A549 (cell line): Measurements from ENCODE around the gene APOL5. TPM values are rescaled to one million over a fixed set of nuclear protein-coding genes. Genes with fewer than 3 reads are reported as not detected.
A peak's percentile ranks its signal among the peaks of the same experiment; 100 is the strongest.

Experiments
- ATAC-seq, 2 experiments: fragments of 200-7000 bp in 1 of 2; fragments of >200 bp in 1 of 2; cut with Nextera tagmentation in 1 of 2; cut with Tn5 transposase in 1 of 2; 3 replicates each; pipeline versions ENCODE4 v1.8.0 to v1.9.1; 2018 to 2020; ENCODE audit warnings: mild to moderate bottlenecking in 1 of 2, moderate library complexity in 1 of 2
- CTCF ChIA-PET: fragments of 300-600 bp; sonication (Branson Sonifier 250); formaldehyde crosslinking; extraction: SDS; loops from one replicate; lab custom pipeline; 2021; ENCODE audit warnings: antibody characterized with exemption, inconsistent platforms; lab: Yijun Ruan, JAX
- POLR2A ChIA-PET: fragments of 350-600 bp; formaldehyde crosslinking; extraction: SDS; loops from one replicate; lab custom pipeline; 2021; ENCODE audit warnings: antibody characterized with exemption, inconsistent platforms; lab: Yijun Ruan, JAX
- DNase-seq, 2 experiments: peaks; one replicate each; pipeline versions ENCODE4 v3.0.0 to v3.0.0-alpha.2; 2011 to 2016; ENCODE audit warnings: low read depth in 1 of 2, low spot score in 1 of 2
- FAIRE-seq: peaks from 2 replicates; lab custom pipeline; 2011; peaks lifted over from hg19 to GRCh38; lab: Jason Lieb, UNC
- H3K27ac ChIP-seq, 2 experiments: fragments of >200 bp; sonication (Bioruptor Twin); formaldehyde crosslinking; 3 replicates each; pipeline ENCODE4 v1.5.1; 2016 to 2017
- H3K4me1 ChIP-seq: fragments of >200 bp; sonication (Bioruptor Twin); formaldehyde crosslinking; 3 replicates; pipeline ENCODE4 v1.6.1; 2016
- H3K4me2 ChIP-seq: fragments of >200 bp; sonication (Bioruptor Twin); formaldehyde crosslinking; 3 replicates; pipeline ENCODE4 v1.6.1; 2016
- H3K4me3 ChIP-seq: fragments of >200 bp; sonication (Bioruptor Twin); formaldehyde crosslinking; 3 replicates; pipeline ENCODE4 v1.5.1; 2016
- H3K9me3 ChIP-seq: fragments of >200 bp; sonication (Bioruptor Twin); formaldehyde crosslinking; 3 replicates; pipeline ENCODE4 v1.6.1; 2016
- ATOH8 ChIP-seq: fragments of 250-450 bp; sonication (Bioruptor Pico); IDR thresholded peaks from 2 replicates; pipeline ENCODE4 v1.5.0; 2020; ENCODE audit warnings: low read depth, mild to moderate bottlenecking, moderate library complexity
- BHLHE40 ChIP-seq: IDR thresholded peaks from 2 replicates; pipeline ENCODE4 v1.6.1; 2012; ENCODE audit warnings: low read depth, low read length, inconsistent platforms
- CBX8 ChIP-seq: fragments of 200-600 bp; sonication (generic); IDR thresholded peaks from 2 replicates; pipeline ENCODE4 v1.6.1; 2016
- CHD2 ChIP-seq: fragments of 150-350 bp; IDR thresholded peaks from 2 replicates; pipeline ENCODE4 v1.6.1; 2014; ENCODE audit warnings: low read length; ENCODE audit not compliant: partially characterized antibody
- ELK1 ChIP-seq: fragments of 150-350 bp; IDR thresholded peaks from 2 replicates; pipeline ENCODE4 v1.6.1; 2014; ENCODE audit warnings: low read depth, mild to moderate bottlenecking, low read length
- FOXS1 ChIP-seq: fragments of 250-450 bp; sonication (Bioruptor Pico); IDR thresholded peaks from 2 replicates; pipeline ENCODE4 v1.5.0; 2020; ENCODE audit warnings: mild to moderate bottlenecking, moderate library complexity
- HOXB5 ChIP-seq: fragments of 250-450 bp; sonication (Bioruptor Pico); IDR thresholded peaks from 2 replicates; pipeline ENCODE4 v1.5.0; 2020; ENCODE audit warnings: mild to moderate bottlenecking, moderate library complexity
- JUN ChIP-seq, 2 experiments: fragments of >200 bp; sonication (Bioruptor Twin); formaldehyde crosslinking; IDR thresholded peaks; 2 replicates in 1 of 2; 3 replicates in 1 of 2; pipeline ENCODE4 v1.6.1; 2016 to 2017
- MAFK ChIP-seq: fragments of 450-650 bp; IDR thresholded peaks from 2 replicates; pipeline ENCODE4 v1.6.1; 2014; ENCODE audit not compliant: partially characterized antibody
- MAX ChIP-seq: IDR thresholded peaks from 2 replicates; pipeline ENCODE4 v1.6.1; 2012
- MYC ChIP-seq: IDR thresholded peaks from 2 replicates; pipeline ENCODE4 v1.6.1; 2012; ENCODE audit warnings: mild to moderate bottlenecking, inconsistent platforms, low read length, improper control_type of control experiment, borderline replicate concordance
- NR3C1 ChIP-seq: fragments of >200 bp; sonication (Bioruptor Twin); formaldehyde crosslinking; IDR thresholded peaks from 3 replicates; pipeline ENCODE4 v1.6.1; 2017
- PHF8 ChIP-seq: fragments of 200-600 bp; sonication (generic); IDR thresholded peaks from 2 replicates; pipeline ENCODE4 v1.6.1; 2016; ENCODE audit warnings: low read depth, mild to moderate bottlenecking, antibody characterized with exemption, moderate library complexity, borderline replicate concordance
- RAD21 ChIP-seq, 2 experiments: fragments of >200 bp in 1 of 2; sonication (Bioruptor Twin) in 1 of 2; formaldehyde crosslinking in 1 of 2; IDR thresholded peaks in 1 of 2; conservative IDR thresholded peaks in 1 of 2; 2 replicates in 1 of 2; 3 replicates in 1 of 2; pipeline ENCODE4 v1.6.1; 2012 to 2018; ENCODE audit warnings: inconsistent platforms in 1 of 2
- RARB ChIP-seq: fragments of 250-450 bp; sonication (Bioruptor Pico); IDR thresholded peaks from 2 replicates; pipeline ENCODE4 v1.8.0; 2021; ENCODE audit warnings: mild to moderate bottlenecking, moderate library complexity
- SMC3 ChIP-seq: fragments of >200 bp; sonication (Bioruptor Twin); formaldehyde crosslinking; IDR thresholded peaks from 3 replicates; pipeline ENCODE4 v1.6.1; 2018; ENCODE audit warnings: inconsistent platforms
- TFCP2L1 ChIP-seq: fragments of 250-450 bp; sonication (Bioruptor Pico); IDR thresholded peaks from 2 replicates; pipeline ENCODE4 v1.5.0; 2021; ENCODE audit warnings: mild to moderate bottlenecking
- ZFP36 ChIP-seq: fragments of 450-650 bp; IDR thresholded peaks from 2 replicates; pipeline ENCODE4 v1.6.1; 2014; ENCODE audit warnings: borderline replicate concordance; ENCODE audit not compliant: partially characterized antibody
- ZSCAN20 ChIP-seq: fragments of 250-450 bp; sonication (Bioruptor Pico); IDR thresholded peaks from 2 replicates; pipeline ENCODE4 v1.8.0; 2022; ENCODE audit warnings: mild to moderate bottlenecking, moderate library complexity
- WGBS: methylation state at CpG from one replicate; pipeline ENCODE4 v1.1.6; 2017; ENCODE audit errors: missing lambda C conversion rate; 5-methylcytosine and 5-hydroxymethylcytosine counted together
- polyA plus RNA-seq, 4 experiments: library from polyadenylated mRNA; depleted of rRNA in 3 of 4; stranded (reverse); fragments of >200 nt; fragmentation: RNase III in 1 of 4; extraction: RNeasy Plus Mini Kit Qiagen cat#74134 plus additional on column Dnase treatment in 1 of 4; gene quantifications; 2 replicates in 3 of 4; 3 replicates in 1 of 4; pipeline ENCODE4 v1.2.3, GENCODE V29; 2011 to 2017
- TF ChIP-seq, protein P1 (sequence below): fragments of 450-650 bp; IDR thresholded peaks from 2 replicates; pipeline ENCODE4 v1.6.1; 2014; ENCODE audit warnings: antibody characterized with exemption
- TF ChIP-seq, protein P2 (sequence below): fragments of >200 bp; sonication (Bioruptor Twin); formaldehyde crosslinking; IDR thresholded peaks from 2 replicates; pipeline ENCODE4 v1.6.1; 2016
- TF ChIP-seq, protein P3 (sequence below): fragments of >200 bp; sonication (Bioruptor Twin); formaldehyde crosslinking; IDR thresholded peaks from 3 replicates; pipeline ENCODE4 v1.6.1; 2016
- TF ChIP-seq, protein P4 (sequence below): IDR thresholded peaks from 2 replicates; pipeline ENCODE4 v1.6.1; 2012

Gene APOL5
- polyA plus RNA-seq, 2 of the 4 experiments (the other 2 are of a cell fraction): not detected

DNA sequence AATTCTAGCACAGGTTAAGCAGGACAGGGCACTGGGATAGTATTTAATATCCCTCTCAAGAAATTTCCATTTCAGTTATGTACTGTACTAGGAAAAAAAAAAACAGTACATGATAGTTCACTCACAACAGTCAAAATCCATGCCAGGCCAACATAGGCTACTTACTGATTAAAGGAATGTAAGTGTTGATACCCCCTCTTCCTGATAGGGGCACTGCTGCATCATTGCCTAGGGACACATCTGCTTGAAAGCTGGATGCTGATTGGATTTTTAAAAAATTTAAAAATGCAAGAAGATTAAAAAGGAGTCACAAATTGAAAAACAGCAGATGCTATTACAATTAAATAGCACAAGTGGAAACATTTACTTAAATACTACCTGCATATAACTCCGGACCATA, 43.4 kb downstream of the APOL5 start (continued):
- TF ChIP-seq ZFP36 (no peak), RAD21 (conservative IDR thresholded peaks at IDR 0.05 in 1 of 2, IDR thresholded peaks at IDR 0.05 in 1 of 2) (peak; percentile 39 to 58; a peak in 4 of 5 replicates), HOXB5 (CRISPR knock-in tag) (no peak), MAX (no peak)
- TF ChIP-seq, protein P1, sequence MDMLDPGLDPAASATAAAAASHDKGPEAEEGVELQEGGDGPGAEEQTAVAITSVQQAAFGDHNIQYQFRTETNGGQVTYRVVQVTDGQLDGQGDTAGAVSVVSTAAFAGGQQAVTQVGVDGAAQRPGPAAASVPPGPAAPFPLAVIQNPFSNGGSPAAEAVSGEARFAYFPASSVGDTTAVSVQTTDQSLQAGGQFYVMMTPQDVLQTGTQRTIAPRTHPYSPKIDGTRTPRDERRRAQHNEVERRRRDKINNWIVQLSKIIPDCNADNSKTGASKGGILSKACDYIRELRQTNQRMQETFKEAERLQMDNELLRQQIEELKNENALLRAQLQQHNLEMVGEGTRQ: no peak

- ATAC-seq: no peak
Measured at GRCh38 chr22:35766654-35767580, 49.2 kb downstream of the APOL5 start.

GRCh38 chr22:35769974-35770373, 52.3 kb downstream of the APOL5 start:
- H3K27ac ChIP-seq: no peak overlapping the region
- no peaks in the 10 kb centered on the region for H3K4me1 ChIP-seq
- no peak overlapping the region for H3K4me3 ChIP-seq
- no peaks in the 10 kb centered on the region for H3K9me3 ChIP-seq
- CTCF ChIA-PET: interaction anchor here (1.1 kb wide), 1 partner anchor 9 kb away, joined by 3 read pairs; no protein-coding TSS in a partner anchor
- ATAC-seq (no peak), FAIRE-seq (no peak), DNase-seq (no peak)
- POLR2A ChIA-PET: no interaction called here
- TF ChIP-seq MYC (no peak), FOXS1 (CRISPR knock-in tag) (no peak), CHD2 (no peak), JUN (IDR thresholded peaks at IDR 0.05) (no peak), TFCP2L1 (CRISPR knock-in tag) (no peak), CBX8 (no peak), ATOH8 (CRISPR knock-in tag) (no peak), NR3C1 (no peak), RARB (CRISPR knock-in tag) (no peak), PHF8 (no peak), HOXB5 (CRISPR knock-in tag) (no peak), MAX (no peak), ZSCAN20 (CRISPR knock-in tag) (no peak), ELK1 (no peak), BHLHE40 (no peak)
- TF ChIP-seq, protein P2, sequence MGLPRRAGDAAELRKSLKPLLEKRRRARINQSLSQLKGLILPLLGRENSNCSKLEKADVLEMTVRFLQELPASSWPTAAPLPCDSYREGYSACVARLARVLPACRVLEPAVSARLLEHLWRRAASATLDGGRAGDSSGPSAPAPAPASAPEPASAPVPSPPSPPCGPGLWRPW: no peak
- TF ChIP-seq, protein P3, sequence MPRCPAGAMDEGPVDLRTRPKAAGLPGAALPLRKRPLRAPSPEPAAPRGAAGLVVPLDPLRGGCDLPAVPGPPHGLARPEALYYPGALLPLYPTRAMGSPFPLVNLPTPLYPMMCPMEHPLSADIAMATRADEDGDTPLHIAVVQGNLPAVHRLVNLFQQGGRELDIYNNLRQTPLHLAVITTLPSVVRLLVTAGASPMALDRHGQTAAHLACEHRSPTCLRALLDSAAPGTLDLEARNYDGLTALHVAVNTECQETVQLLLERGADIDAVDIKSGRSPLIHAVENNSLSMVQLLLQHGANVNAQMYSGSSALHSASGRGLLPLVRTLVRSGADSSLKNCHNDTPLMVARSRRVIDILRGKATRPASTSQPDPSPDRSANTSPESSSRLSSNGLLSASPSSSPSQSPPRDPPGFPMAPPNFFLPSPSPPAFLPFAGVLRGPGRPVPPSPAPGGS: no peak
- TF ChIP-seq, protein P4, sequence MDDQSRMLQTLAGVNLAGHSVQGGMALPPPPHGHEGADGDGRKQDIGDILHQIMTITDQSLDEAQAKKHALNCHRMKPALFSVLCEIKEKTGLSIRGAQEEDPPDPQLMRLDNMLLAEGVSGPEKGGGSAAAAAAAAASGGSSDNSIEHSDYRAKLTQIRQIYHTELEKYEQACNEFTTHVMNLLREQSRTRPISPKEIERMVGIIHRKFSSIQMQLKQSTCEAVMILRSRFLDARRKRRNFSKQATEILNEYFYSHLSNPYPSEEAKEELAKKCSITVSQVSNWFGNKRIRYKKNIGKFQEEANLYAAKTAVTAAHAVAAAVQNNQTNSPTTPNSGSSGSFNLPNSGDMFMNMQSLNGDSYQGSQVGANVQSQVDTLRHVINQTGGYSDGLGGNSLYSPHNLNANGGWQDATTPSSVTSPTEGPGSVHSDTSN: no peak
- no peak overlapping the region for H3K4me2 ChIP-seq

More at GRCh38 chr22:35766654-35767580, 49.2 kb downstream of the APOL5 start:
- H3K4me3 ChIP-seq: no peak overlapping the region
- DNase-seq (no peak), FAIRE-seq (no peak)
- H3K9me3 ChIP-seq: no peaks in the 10 kb centered on the region
- H3K4me1 ChIP-seq: no peaks in the 10 kb centered on the region
- no peak overlapping the region for H3K27ac ChIP-seq
- WGBS: 94% methylated on average over 10 of the region's 10 CpGs
- CTCF ChIA-PET: interaction anchor here (0.6 kb wide), 1 partner anchor 164 kb away, joined by 3 read pairs; no protein-coding TSS in a partner anchor
- no peak overlapping the region for H3K4me2 ChIP-seq
- no peak for TF ChIP-seq ZFP36
- TF ChIP-seq SMC3: no peak
- peak; percentile 37 for TF ChIP-seq MAFK
- POLR2A ChIA-PET: no interaction called here
